H1 (cell line): ENCODE data around the gene CNBD2. TPM values are rescaled to one million over a fixed set of nuclear protein-coding genes. Genes with fewer than 3 reads are reported as not detected.

ENCODE experiments used
- KDM4A ChIP-seq: IDR thresholded peaks from one replicate; pipeline ENCODE4 v1.7.1; 2012; ENCODE audit warnings: low read depth, mild to moderate bottlenecking, moderate library complexity, low read length, inconsistent platforms; ENCODE audit not compliant: severe bottlenecking
- RAD21 ChIP-seq, 2 experiments: IDR thresholded peaks in 1 of 2; conservative IDR thresholded peaks in 1 of 2; 2 replicates each; pipeline ENCODE4 v1.6.1; 2011; ENCODE audit warnings: low read depth in 2 of 2, low read length in 2 of 2, improper control_type of control experiment in 1 of 2, inconsistent platforms in 1 of 2, mild to moderate bottlenecking in 1 of 2, moderate library complexity in 1 of 2
- polyA plus RNA-seq, 7 experiments: library from polyadenylated mRNA; depleted of rRNA in 3 of 7; stranded (reverse) in 5 of 7; unstranded in 2 of 7; fragments of >200 nt in 5 of 7; fragments of 200-250 nt in 2 of 7; gene quantifications; 1 replicate in 5 of 7; 2 replicates in 1 of 7; 4 replicates in 1 of 7; pipeline versions ENCODE4 v1.2.1 to v1.2.3, GENCODE V29; 2011 to 2013; ENCODE audit warnings: missing spikeins in 2 of 7, mixed read lengths in 2 of 7
- total RNA-seq: library from RNA; stranded (reverse); fragmentation: NEBNext Ultra II Directional; extraction: Animal tissue kit (Norgen Biotek cat#: 25700); gene quantifications from 2 replicates; pipeline ENCODE4 v1.2.1, GENCODE V29; 2021

Gene CNBD2
- total and polyA plus RNA-seq, 2 of the 8 experiments (the other 6 are each of a cell fraction or from before 2014, with no cell fraction given), result 2.6 to 4.5 TPM

GRCh38 chr20:35972462-35972861, 4.1 kb downstream of the CNBD2 start (continued):
- no peak for TF ChIP-seq RAD21 (IDR thresholded peaks at IDR 0.05 in 1 of 2, conservative IDR thresholded peaks at IDR 0.05 in 1 of 2; ENCODE audit: low read depth in 2 of 2, low read length in 2 of 2)
- TF ChIP-seq KDM4A, result no peak
